Measurements from ENCODE around the gene RNF13. TPM values are rescaled to one million over a fixed set of nuclear protein-coding genes. Genes with fewer than 3 reads are reported as not detected.
"Not testable (repeated sequence)": the region's sequence is repeated elsewhere in the genome, so short reads cannot be mapped to it uniquely, and the experiment has no call there.

Gene RNF13
- total RNA-seq, 1 experiment from 2014 or later: 25.4 TPM

GRCh38 chr3:149954812-149955211 is 141.8 kb downstream of the RNF13 start:
- no peak for DNase-seq (ENCODE audit: low read depth)

DNA sequence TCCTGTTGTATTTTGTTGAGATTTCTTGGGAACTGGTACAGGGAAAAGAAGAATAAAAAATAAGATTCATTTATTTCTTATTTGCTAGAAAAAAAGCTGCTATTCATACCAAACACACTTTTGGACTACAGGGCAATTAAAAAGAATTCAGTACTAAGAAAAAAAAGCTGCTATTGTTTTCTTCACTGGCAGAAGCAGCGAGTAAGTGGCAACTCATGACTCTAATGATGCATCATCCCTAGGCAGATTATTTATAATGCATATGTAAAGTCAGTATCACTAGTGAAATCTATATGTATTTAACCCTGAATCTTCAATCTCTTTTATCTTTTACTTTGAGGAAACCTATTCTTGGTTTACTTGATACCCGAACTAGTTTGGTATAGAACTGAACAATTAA is 142.4 kb downstream of the RNF13 start:
- DNase-seq (ENCODE audit: low read depth): peak; percentile 19

DNA sequence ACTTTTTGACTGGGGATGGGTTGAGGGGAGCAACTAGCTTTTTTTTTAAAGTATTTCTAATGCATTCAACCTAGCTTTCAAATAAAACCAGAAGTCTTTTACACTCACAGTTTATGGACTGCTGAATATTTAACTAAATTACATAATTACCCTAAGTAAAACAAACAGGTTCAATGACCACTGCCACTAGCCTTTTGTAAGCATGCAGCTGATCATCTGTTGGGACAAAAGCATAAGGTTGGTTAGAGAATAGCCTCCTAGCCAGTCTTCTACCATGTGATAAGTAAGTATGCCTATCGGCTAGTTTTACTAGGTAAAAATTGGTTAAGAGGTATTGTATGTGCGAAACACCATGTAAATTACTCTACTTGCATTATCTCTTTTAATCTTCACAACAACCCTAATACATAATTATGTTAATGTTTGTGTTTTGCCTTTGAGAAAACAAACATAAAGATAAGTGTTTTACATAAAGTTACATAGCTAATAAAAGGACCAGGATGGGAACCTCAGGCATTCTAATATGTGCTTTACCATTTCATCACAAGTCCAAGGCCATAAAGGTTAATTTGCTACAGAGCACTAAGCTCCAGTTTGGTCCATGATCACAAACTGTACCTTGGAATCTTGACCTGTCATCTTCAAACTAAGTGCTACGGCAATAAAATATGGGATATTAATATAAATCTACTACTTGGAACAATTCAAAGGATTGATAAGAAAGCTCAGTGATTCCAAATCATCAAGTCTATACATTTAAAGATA is 144.5 kb downstream of the RNF13 start:
- no peak for DNase-seq (ENCODE audit: low read depth)

- DNase-seq (ENCODE audit: low read depth): no peak
Measured at GRCh38 chr3:149958171-149958796, 145.3 kb downstream of the RNF13 start.

- DNase-seq (ENCODE audit: low read depth): peak; percentile 39
Measured at GRCh38 chr3:149959443-149959842, 146.4 kb downstream of the RNF13 start.

DNA sequence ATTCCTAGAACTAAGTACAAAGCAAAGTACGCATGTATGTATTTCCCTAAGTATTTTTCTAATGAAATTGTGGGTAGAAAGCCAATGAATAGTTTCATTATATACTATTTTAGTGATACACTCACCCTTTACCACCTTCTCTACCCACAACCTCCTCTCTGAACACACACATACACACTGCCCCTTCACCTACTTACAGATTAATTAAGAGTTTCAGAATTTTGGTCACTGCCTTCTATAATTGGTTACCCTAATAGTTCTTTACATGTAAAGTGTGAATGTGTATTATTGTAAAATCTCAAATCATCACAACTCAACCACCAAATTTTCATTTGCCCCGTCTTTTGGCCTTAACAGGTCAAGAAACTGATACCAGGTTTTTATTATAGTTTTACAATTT is 150.5 kb downstream of the RNF13 start:
- no peak for DNase-seq (ENCODE audit: low read depth)

DNA sequence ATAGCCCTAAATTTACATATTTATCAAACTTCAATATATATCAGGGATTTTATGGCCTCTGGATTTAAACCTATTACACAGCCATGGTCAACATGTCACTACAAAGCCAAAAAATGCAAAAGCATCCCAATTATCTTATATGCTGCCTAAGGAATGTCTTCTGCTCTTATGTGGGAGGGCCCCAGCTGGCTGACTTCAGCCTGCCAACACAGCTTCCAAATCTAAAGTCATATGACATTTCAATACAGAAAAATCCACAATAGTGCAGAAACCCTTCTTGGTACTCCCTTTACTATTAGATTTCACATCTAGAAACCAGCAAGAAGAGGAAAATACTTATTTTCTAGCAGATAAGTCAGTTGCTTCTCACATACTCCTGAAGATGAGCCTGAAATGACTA is 151.3 kb downstream of the RNF13 start:
- DNase-seq (ENCODE audit: low read depth): no peak

GRCh38 chr3:149965278-149965677 is 152.3 kb downstream of the RNF13 start:
- DNase-seq (ENCODE audit: low read depth): no peak

GRCh38 chr3:149967086-149967685 is 154.2 kb downstream of the RNF13 start:
- peak; percentile 72 for DNase-seq (ENCODE audit: low read depth)

DNA sequence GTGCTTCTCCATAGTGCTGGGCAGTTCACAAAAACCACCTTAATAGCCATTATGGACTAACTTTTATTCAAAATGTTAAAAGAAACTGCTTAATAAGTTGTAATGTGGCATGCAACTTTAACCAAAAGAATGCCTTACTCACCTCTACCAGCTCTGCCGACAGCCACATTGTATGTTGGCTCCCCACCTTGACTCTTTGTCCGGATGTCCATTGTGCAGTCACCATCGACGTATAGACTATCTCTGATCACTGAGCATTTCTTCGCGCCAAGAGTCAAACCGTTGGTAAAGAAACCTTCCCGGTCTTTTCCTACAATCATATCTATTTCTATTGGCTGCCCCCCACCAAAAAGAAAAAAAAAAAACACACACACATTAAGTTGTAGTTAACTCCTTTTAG is 155.2 kb downstream of the RNF13 start:
- peak; percentile 36 for DNase-seq (ENCODE audit: low read depth)

DNA sequence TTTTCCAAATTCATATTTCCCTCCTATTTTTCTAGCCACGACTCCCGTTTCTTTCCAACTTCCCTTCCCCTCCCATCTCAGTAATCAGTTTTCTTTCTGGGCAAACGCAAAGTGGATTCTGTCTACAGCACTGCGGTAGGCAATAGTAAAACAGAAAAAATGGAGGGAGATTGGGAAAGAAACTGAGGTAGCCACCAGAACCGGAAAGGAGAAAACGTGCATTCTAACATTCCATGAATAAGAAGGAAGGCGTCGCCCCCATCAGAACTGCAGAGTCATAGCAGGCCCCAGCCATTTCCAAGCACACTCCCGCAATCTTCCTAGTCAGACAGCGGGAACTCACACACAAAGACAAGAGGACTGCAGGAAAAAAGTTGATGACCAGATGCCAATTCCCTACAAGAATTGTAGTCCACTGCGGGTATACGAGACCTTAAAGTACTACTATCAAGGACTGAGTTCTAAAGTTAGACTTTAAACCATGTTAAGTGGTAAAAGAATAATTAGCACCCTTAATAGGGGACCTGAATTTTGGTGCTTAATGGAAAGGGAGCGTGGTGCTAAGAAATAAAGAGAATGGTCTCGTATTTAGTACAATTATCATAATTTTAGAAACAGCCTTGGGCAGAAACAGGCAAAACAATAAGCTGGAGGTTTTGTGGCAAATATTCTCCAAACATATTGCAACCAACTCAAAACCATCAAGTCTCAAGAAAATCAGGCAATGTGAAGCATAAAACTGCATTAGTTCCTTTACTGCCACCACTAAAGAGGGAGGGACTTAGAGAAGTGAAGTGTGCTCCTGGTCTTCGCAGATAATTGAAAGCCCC is 156.3 kb downstream of the RNF13 start:
- DNase-seq (ENCODE audit: low read depth): peak; percentile 84

- DNase-seq (ENCODE audit: low read depth): peak; percentile 76
Measured at GRCh38 chr3:149969940-149970715, 157.1 kb downstream of the RNF13 start.

GRCh38 chr3:149970716-149971402 is 157.8 kb downstream of the RNF13 start, which contains the start of gene PFN2:
PFN2 (minus strand) TSS chr3:149970895; CDS start chr3:149970856, 39 bp downstream.
- peak; percentile 83 for DNase-seq (ENCODE audit: low read depth)

- peak; percentile 80 for DNase-seq (ENCODE audit: low read depth)
Measured at GRCh38 chr3:149971403-149972075, 158.5 kb downstream of the RNF13 start.

GRCh38 chr3:149975919-149976318 is 162.9 kb downstream of the RNF13 start:
- DNase-seq (ENCODE audit: low read depth): no peak

- no peak for DNase-seq (ENCODE audit: low read depth)
Measured at GRCh38 chr3:149977386-149977785, 164.4 kb downstream of the RNF13 start.

GRCh38 chr3:149981979-149982378 is 169.0 kb downstream of the RNF13 start:
- DNase-seq (ENCODE audit: low read depth): not testable (repeated sequence)

DNA sequence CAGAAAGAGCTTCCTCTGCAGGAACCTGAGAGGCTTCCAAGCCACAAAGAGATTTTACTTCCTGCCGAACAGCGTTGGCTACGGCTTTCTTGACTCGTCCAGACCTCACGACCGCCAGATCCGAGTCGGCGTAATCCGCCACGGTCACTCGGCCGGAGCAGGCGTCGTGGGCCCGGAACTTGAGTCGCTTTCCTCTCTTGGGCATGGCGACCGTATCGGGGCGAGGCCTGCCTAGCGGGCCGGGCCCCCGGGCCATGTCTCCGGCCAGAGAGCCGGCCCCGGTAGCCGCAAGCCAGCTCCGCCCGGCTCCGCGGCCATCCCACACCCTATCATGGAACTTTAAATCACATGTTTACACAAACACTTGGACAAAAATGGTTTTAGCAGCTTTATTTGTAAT is 170.0 kb downstream of the RNF13 start:
- not testable (repeated sequence) for DNase-seq (ENCODE audit: low read depth)

DNA sequence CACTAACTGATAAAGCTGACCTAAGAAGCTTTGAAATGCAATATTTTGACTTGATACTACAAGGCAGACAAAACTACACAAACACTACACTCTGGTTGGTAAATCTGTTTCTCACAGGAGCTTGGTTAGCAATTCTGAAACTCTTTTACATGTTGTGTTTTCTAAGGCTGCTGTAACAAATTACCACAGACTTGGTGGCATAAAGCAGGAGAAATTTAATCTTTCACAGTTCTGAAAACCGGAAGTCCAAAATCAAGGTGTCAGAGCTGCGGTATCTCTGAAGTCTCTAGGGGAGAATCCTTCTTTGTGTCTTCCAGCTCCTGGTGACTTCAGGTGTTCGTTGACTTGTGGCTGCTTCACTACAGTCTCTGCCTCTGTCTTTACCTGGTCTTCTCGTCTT is 170.6 kb downstream of the RNF13 start:
- DNase-seq (ENCODE audit: low read depth): no peak

GRCh38 chr3:149989307-149989706 is 176.3 kb downstream of the RNF13 start:
- no peak for DNase-seq (ENCODE audit: low read depth)

All from LHCN-M2 (cell line).